HG03066 (cell line): ENCODE data around the gene ATP10D.

Experiments
- ATAC-seq: cut with Tn5 transposase; IDR thresholded peaks from one replicate; pipeline ENCODE4 v1.9.1; 2021; ENCODE audit warnings: low read depth; ENCODE audit not compliant: unreplicated experiment

The ATP10D gene

DNA sequence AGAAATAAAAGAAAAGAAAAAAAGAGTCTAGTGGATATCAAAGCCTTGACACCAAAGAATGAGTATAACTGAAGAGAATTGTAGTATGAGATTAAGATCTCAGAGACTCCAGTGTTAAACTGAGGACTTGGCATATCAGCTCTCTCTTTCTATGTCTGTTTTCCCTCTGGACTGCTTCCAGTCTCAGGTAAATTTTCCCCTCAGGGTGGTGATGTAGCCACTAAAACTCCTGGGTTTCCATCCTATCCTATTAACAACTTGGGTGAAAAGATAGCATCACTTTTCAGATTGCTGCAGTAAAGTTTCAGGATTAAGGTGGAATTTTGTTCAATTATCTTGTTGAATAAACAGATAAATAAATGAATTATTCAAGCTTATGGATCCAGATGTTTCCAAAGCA, 85.7 kb downstream of the ATP10D start:
- no peak for ATAC-seq

GRCh38 chr4:47572981-47573380, 87.9 kb downstream of the ATP10D start:
- ATAC-seq = no peak

- ATAC-seq = no peak
Observed at GRCh38 chr4:47577779-47578553, 92.9 kb downstream of the ATP10D start.

DNA sequence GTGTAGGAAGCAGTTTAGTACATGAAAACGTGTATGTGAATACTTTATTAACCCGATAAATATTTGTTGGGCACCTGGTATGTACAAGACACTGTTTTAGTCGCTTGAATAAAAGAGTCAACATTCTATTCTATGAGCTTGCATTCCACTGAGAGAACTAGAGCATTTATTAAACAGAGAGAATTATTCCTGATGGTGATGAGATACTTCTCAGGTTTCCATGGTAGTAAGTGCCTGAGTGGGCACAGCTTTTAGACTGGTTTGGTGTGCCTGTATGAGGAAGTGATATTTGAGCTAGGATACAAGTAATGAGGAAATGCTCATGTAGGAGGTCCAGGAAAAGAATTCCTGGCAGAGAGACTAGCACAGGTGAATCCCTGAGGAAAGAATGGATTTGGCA, 94.2 kb downstream of the ATP10D start:
- ATAC-seq = no peak

DNA sequence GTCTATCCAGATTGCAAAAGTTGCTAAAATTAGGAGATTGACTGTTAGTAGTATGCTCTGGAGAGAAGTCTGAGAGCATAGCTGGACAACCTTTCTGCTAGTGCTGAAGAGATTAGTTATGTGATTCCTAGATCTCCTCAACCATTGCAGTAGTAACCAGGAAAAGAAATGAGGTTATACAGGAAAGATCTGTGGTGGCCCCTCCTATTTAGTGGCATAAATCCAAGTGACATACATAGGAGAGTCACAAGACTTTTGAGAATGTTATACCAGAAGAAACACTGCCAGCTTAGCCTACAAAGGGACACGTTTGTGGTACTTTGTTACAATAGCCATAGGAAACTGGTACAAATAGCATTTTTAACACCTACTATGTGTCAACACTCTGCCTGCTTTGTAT, 105.2 kb downstream of the ATP10D start:
- ATAC-seq = no peak

DNA sequence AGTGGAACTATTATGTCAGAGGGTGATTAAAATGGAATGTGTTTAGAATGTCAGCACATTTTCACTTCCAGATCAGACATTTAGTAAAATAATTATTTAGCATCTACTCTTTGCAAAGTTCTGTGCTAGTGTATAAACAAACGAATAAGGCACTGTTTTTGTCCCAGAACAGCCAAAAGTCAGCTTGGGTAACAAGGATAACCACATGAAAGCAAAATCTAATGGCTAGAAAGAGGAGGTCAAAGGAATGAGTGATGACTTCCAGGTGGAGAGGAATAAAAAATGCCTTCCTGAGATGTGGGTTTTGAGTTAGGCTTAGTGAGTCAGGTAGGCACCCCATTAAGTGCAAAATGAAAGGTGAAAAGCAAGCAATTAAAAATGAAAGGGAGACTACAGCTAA, 112.6 kb downstream of the ATP10D start:
- no peak for ATAC-seq

- no peak for ATAC-seq
Observed at GRCh38 chr4:47598320-47598719, 113.2 kb downstream of the ATP10D start.

DNA sequence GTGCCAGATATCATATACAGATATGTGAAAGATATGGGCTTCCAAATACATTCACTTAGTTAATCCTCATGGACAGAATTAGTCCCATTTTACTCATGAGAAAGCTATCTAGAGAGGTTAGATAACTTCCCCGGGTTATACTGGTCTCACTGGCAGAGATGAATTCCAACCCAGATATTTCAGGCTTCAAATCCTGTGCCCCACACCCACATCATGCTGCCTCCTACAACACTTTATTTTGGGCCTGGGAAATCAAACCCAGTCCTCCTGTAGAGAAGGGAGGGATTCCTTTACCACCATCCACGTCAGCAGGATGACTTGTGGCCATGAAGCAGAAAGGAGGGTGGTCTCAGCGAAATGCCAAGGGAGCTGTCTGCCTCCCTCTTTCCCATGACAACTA, 113.8 kb downstream of the ATP10D start:
- ATAC-seq = no peak

DNA sequence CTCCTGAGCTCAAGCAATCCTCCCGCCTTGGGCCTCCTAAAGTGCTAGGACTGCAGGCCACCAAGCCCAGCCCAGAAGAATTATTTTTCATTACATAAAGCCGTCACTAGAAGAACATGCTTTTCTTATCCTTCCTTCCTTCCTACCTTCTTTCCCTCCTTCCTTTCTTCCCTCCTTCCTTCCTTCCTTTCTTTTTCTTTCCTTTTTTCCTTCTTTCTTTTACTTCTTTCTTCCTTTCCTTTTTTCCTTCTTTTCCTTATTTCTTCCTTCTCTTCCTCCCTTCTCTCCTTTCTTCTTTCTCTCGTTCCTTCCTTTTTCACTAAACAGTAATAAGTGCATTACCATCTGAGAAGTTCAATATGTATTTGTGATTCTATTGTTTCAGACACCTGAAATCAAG, 121.4 kb downstream of the ATP10D start:
- no peak for ATAC-seq

- ATAC-seq = no peak
Observed at GRCh38 chr4:47612116-47613023, 127.3 kb downstream of the ATP10D start.

- ATAC-seq = no peak
Observed at GRCh38 chr4:47615385-47615784, 130.3 kb downstream of the ATP10D start.

DNA sequence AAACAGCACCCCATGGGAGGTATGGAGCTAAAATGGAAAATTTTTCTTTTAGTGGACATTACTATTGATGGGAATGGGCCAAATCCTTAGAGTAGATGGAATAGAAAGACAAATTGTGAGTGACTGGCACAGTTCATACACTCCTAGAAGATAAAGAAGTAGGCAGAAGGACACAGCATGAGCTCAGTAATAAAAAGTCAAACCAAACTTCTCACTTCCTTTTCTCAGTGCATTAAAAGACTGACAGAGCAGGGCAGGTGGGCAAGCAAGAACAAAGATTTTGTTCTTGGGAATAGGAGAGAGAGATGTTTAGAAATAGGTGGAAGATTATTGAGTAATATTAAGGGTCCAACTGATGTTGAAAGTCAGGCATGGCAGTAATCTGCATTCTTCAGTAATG, 132.5 kb downstream of the ATP10D start:
- no peak for ATAC-seq

GRCh38 chr4:47619691-47620090, 134.6 kb downstream of the ATP10D start:
- ATAC-seq = no peak

DNA sequence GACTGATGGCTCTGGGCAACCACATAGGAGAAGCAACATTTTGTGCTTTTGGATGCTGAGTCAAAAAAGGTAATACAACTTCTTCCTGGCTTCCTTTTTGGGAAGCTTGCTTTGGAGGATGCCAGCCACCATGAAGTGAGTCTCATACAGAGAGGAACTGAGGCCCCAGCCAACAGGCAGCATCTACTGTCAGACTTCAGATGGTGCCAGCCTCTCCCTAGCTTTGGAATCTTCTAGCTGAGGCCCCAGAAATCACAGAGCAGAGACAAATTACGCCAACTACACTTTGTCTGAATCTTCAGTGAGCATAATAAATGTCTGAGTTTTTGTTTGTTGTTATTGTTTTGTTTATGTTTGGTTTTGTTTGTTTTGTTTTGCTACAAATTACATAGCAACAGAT, 136.1 kb downstream of the ATP10D start:
- no peak for ATAC-seq

GRCh38 chr4:47624031-47624441, 139.0 kb downstream of the ATP10D start:
- ATAC-seq = no peak

DNA sequence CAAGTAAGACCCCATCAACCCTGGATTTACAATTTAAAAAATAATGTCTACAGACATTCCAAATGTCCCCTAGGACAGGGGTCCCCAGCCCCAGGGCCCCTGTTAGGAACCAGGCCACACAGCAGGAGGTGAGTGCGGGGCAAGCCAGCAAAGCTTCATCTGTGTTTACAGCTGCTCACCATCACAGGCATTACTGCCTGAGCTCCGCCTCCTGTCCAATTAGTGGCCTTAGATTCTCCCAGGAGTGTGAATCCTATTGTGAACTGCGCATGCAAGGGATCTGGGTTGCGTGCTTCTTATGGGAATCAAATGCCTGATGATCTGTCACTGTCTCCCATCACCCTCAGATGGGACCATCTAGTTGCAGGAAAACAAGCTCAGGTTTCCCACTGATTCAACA, 146.1 kb downstream of the ATP10D start:
- ATAC-seq = no peak

DNA sequence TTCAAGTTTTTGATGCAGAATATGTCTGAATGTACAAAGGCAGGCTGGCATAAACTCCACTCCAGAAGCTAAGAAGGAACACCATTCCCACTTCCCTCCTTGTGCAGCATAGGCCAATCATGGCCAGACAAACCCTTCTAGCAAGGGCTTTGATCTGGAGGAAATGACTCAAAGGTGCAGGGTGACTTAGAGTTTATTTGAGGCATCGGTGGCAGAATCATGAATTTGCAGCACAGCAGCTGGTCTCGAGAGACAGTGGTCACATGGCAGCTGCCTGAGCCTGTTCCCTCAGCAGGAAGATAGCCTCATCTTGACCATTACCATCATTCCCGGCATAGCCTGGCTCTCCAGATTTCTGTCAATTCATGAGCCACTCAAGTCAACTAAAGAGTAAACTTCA, 154.5 kb downstream of the ATP10D start:
- ATAC-seq = no peak

DNA sequence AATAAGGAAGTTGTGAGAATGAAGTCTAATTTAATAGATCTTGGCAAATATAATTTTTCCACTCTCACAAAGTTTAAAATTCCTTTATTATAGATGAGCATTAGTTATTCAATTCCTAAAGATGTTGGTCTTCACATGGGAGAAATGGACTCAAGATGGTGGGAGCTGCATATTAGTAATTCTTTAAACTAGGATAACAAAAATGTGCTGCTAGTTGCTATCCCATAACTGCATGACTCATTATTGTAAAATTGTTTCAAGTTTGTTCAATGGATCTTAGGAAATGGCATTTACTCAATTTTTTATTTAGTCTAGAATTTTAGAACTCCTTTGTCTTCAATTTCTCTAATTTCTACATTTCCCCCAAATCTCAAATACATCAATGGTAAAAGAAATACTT, 155.8 kb downstream of the ATP10D start:
- ATAC-seq = no peak

GRCh38 chr4:47641755-47642154, 156.7 kb downstream of the ATP10D start:
- no peak for ATAC-seq

DNA sequence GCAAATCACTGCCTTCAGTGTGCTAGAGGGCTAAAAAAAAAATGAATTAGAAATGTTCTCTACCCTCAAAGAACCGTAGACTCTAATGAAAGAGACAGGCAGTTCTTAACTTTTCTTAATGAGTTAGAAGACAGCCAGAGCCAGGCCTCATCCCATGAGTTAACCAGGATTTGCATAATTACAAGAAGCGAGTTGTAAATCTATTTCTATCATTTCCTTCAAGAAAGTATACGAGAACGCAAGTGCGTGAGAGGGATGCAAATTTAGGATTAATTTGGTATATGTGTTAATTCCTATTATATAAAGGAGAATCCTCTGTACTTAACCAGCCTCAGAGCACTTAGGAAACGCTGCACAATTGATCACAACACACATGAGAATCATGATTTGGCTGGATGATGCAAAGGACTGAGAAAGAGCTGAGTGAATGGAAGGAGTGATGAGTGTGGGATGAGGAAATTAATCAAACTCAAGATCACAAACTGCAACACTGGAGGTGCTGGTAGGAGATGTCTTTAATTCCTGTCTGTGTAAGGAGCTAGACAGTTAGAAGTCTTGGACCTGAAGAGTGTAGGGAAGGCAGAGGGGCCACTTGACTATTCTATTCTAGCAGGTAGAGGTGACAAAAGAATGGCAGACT, 157.2 kb downstream of the ATP10D start:
- ATAC-seq = no peak
